HG02759 (cell line): ENCODE measurements around the gene INTS7.
A peak's percentile ranks its signal among the peaks of the same experiment; 100 is the strongest.
"Not testable (repeated sequence)": the region's sequence is repeated elsewhere in the genome, so short reads cannot be mapped to it uniquely, and the experiment has no call there.

Source experiments
- ATAC-seq: cut with Tn5 transposase; IDR thresholded peaks from one replicate; pipeline ENCODE4 v1.9.1; 2021; ENCODE audit warnings: mild to moderate bottlenecking, moderate library complexity; ENCODE audit not compliant: unreplicated experiment

Gene INTS7

DNA sequence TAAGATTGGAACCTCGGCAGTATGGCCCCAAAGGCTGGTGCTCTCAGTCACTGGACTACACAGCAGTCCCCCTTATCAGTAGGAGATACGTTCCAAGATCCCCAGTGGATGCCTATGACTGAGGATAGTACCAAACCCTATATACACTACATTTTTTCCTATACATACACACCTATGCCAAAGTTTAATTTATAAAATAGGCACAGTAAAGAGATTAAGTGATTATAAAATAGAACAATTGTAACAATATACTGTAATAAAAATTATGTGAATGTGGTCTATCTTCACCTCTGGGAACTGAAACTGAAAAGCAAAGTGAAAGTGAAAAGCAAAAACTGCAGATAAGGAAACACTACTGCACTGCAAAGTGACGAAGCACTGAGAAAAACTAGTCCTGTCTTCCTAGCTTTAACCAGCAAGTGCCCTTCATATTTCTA lies 96.8 kb downstream of the INTS7 start:
- ATAC-seq, result peak; percentile 32

GRCh38 chr1:211937422-211937821 lies 97.9 kb downstream of the INTS7 start:
- not testable (repeated sequence) for ATAC-seq

GRCh38 chr1:211935448-211935970 lies 99.8 kb downstream of the INTS7 start:
- ATAC-seq, result peak; percentile 73

DNA sequence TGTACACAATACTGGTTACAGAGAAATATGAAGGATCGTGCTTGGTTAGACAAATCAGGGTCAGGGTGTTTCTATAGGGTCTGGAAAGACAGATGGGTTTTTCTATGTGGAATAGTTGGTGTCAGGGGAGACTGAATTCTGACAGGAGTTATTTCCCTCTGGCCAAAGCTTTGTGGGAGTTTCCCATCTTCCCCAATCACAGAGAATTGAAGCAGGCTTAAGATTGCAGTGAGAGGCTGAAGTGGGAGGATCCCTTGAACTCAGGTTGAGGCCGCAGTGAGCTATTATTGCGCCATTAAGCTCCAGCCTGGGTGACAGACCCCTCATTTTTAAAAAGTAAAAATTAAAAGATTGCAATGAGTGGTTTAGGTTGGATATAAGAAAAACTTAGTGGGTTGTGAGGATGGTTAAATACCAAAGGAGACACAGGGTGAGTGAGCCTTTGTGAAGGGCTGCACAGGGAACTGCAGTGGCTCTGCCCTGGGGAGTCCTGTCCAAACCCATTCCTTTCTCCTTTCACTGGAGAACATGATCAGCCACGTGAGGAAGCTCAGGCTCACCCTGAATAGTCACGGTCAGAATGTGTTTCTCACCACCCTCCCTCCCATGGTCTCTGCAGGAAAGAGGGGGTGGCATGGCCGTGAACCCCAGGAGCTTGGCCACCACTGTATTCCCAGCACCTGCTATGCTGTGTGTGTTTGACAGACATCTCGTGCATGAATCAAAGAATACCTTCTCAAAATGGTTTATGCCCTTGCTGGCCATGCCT lies 101.2 kb downstream of the INTS7 start:
- ATAC-seq, result no peak

GRCh38 chr1:211932933-211933254 lies 102.5 kb downstream of the INTS7 start:
- ATAC-seq, result no peak

GRCh38 chr1:211932231-211932932 lies 103.0 kb downstream of the INTS7 start:
- ATAC-seq, result no peak

DNA sequence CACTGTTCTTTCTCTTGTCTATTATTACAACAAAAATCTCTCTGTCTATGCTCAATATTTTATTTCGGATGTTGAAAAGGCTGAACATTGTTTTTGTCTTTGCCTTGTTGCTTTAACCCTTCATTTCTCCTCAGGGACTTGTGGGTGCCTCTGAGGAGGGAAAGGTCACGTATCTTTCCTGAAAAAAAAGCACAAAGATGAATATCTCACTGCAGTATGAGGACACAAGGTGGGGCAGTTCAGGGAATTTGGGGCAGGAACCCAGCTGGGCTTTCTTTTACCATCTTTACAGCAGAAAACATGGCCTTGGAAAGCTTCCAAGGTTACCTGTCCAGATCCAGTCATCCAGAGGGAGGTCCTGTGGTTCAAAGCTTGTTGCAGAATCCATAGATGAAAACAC lies 105.7 kb downstream of the INTS7 start:
- no peak for ATAC-seq

- no peak for ATAC-seq
Observed at GRCh38 chr1:211928993-211929637, 106.2 kb downstream of the INTS7 start.

GRCh38 chr1:211928290-211928801 lies 107.0 kb downstream of the INTS7 start:
- no peak for ATAC-seq

GRCh38 chr1:211925016-211925415 lies 110.3 kb downstream of the INTS7 start:
- peak; percentile 75 for ATAC-seq

GRCh38 chr1:211924256-211924655 lies 111.1 kb downstream of the INTS7 start:
- no peak for ATAC-seq

- ATAC-seq, result no peak
Observed at GRCh38 chr1:211923095-211923494, 112.3 kb downstream of the INTS7 start.

- no peak for ATAC-seq
Observed at GRCh38 chr1:211921579-211922095, 113.7 kb downstream of the INTS7 start.

DNA sequence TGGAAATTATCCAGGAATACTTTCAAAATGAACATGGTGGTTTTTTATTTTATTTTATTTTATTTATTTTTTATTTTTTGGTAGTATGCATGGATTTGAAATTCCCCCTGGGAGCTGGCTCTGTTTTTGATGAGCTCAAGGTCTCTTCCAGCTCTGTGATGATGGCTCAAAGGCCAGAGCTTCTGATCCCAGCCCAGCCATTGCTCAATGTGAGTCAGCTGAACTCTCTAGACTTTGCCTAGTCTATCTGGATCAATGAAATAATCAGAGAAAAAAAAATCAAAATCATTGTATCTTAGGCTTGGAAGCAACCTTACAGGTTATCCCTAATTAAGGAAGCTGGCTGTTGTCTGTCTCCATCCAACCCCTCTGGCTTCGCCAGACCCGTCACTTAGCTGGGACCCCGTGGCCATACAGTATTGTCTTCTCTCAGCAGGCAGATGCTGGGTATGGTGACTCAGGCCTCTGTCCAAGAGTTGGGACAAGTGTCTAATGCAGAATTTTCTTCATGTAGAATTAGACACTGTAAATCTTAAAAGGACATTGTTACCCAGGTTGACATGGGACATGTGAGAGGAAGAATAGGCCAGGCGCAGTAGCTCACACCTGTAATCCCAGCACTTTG lies 114.6 kb downstream of the INTS7 start:
- ATAC-seq, result no peak

DNA sequence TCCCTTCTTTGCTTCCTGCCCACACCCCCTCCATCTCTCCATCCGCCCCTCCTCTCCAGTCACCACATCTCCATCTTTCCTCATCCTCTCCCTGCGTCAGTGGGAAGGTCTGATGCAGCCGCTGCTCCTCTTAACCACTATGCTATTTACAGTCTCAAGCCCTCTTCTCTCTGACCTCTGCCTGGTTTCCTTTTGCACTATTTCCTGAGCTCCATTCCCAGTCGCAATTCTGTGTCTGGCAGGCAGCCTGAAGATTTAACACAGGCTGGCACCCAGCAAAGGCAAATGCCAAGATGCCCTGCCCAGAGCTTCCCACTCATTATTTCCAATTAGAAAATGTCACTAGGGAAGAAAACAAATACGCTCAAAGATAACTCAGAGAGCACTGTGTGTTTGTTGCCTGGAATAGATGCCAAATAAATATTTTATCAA lies 115.2 kb downstream of the INTS7 start:
- no peak for ATAC-seq

DNA sequence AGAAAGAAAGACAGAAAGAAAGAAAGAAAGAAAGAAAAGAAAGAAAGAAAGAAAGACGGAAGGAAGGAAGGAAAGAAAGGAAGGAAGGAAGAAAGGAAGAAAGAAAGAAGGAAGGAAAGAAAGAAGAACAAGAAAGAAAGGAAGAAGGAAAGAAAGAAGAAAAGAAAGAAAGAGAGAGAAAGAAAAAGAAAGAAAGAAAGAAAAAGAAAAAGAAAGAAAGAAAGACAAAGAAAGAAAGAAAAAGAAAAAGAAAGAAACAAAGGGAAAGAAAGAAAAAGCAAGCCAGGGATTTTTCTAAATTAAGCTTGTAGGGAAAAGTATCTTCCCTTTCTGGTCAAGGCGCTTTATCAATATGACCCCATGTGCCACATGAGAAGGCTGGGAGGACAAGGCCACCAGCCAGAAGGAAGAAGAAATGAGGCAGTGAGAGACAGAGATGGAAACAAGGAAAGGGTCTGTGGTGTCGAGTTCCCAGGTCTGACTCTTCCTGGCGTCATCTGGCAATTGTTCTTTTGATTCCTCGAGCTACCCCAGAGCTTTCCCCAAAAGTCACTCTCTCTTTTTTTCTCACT lies 116.4 kb downstream of the INTS7 start:
- no peak for ATAC-seq

DNA sequence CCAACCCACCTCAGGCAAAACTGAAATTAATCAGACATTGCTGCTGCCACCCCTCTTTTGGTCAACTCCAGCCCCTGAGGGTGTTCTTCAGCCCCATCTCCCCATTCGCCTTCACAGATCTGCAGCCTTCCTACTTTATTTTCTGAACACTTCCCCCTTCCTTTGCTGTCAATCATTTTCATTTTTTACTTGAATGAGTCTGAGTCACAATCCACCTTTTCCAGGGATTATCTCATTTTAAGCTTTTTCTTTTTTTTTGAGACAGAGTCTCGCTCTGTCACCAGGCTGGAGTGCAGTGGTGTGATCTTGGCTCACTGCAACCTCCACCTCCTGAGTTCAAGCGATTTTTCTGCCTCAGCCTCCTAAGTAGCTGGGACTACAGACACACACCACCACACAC lies 118.9 kb downstream of the INTS7 start:
- not testable (repeated sequence) for ATAC-seq

DNA sequence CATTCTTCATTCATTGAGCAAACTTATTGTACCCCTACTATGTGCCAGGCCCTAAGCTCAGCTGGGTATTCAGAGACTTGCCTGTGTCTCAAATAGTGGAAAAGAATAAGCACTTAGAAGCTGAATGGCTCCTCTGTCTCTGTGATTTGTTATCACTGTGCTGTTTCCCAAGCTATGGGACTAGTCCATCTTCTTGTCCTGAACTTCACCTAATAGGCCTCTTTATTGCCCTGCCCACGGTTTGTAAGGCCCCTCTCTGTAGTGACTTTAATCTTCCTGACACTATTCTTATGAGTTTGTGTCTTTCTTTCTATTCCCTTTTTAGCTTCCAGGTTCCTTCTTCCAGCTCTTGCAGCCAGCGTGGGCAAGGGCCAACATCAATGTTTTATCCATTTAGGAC lies 119.4 kb downstream of the INTS7 start:
- no peak for ATAC-seq

GRCh38 chr1:211912844-211913432 lies 122.4 kb downstream of the INTS7 start:
- no peak for ATAC-seq

DNA sequence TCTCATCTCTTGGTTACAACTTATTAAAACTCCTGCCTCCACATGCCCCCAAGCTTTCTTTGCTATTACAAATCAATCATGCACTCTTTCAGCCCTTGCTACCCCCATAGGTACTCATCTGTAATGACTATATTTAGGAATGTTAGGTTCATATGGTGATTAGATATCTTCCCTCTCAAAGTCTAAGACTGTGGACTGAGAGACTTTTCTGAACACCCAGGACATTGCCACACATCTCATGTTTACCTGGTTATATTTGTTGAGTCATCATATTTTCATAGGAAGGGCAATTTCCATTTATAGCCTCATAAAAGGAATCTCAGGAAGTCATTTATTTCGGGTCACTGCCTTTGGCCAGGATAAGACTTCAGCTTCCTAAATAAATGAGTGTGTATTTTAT lies 123.3 kb downstream of the INTS7 start:
- no peak for ATAC-seq
